Measurements from ENCODE around the gene LALBA. TPM values are rescaled to one million over a fixed set of nuclear protein-coding genes. Genes with fewer than 3 reads are reported as not detected.

LALBA gene
- total and polyA plus RNA-seq, 9 of the 15 experiments (the other 6 are each of a cell fraction or from before 2014, with no cell fraction given), result 0.21 TPM; not detected in 8

- no peak overlapping the region for H3K27ac ChIP-seq (ENCODE audit: extremely low read depth, low read depth, low read length)
- no peak overlapping the region for H2AFZ ChIP-seq (ENCODE audit: low read depth, low read length)
- ATAC-seq, result no peak
- H3K79me2 ChIP-seq (ENCODE audit: control insufficient read depth, insufficient read depth, low read length), result no peaks in the 10 kb centered on the region
- ChIA-PET CTCF (ENCODE audit: low intra/inter-chr PET ratio) (no interaction called here), POLR2A (no interaction called here)
- H3K4me2 ChIP-seq (ENCODE audit: insufficient read depth, low read length), result no peak overlapping the region
- FAIRE-seq, result no peak
- H3K36me3 ChIP-seq (ENCODE audit: control insufficient read depth, insufficient read depth, low read length), result no peaks in the 10 kb centered on the region
- 0 out of 5 replicates have a peak, but pooled peaks cover 0 to 3% of the 10 kb centered on the region in 2 experiments for H3K27me3 ChIP-seq (ENCODE audit: control insufficient read depth in 2 of 2, insufficient read depth in 2 of 2, low read length in 2 of 2)
- no peak overlapping the region for H3K9ac ChIP-seq (ENCODE audit: insufficient read depth in 1 of 2, low read depth in 2 of 2, low read length in 2 of 2)
- no peaks in the 10 kb centered on the region for H4K20me1 ChIP-seq (replicated peaks; ENCODE audit: control insufficient read depth, insufficient read depth, low read length)
- TF ChIP-seq CBX3 (IDR thresholded peaks at IDR 0.05; ENCODE audit: borderline replicate concordance in 1 of 2, low read length in 2 of 2) (no peak), ATF3 (IDR thresholded peaks at IDR 0.05) (peak; percentile 39; the same call in 1 of the 2 replicates), ATF3 (CRISPR knock-in tag; conservative IDR thresholded peaks at IDR 0.05) (no peak), CEBPG (CRISPR knock-in tag; IDR thresholded peaks at IDR 0.05) (no peak), CEBPG (tag; conservative IDR thresholded peaks at IDR 0.05 in 1 of 2, IDR thresholded peaks at IDR 0.05 in 1 of 2) (peak; percentile 8 to 81; a peak in 2 of 4 replicates)
- BruUV-seq (replicated peaks), result no TSS peak
- 8% methylated on average over 2 of the region's 2 CpGs for WGBS (ENCODE audit: insufficient coverage, low coverage, missing lambda C conversion rate)
- DNase-seq (ENCODE audit: extremely low read depth in 1 of 4, low spot score in 3 of 4), result no peak
- in situ Hi-C loops (cut with MboI) (no loop called here), intact Hi-C loops (cut with micrococcal nuclease) (no loop called here)
- no peaks in the 10 kb centered on the region for H3K9me3 ChIP-seq (replicated peaks; ENCODE audit: control insufficient read depth, insufficient read depth, low read depth, low read length)
- no peak overlapping the region for H3K4me3 ChIP-seq
- no peaks in the 10 kb centered on the region for H3K9me1 ChIP-seq (ENCODE audit: control insufficient read depth, insufficient read depth, low read length)
- no peaks in the 10 kb centered on the region for H3K4me1 ChIP-seq (replicated peaks in 1 of 2; ENCODE audit: control insufficient read depth in 2 of 2, insufficient read depth in 2 of 2, low read length in 2 of 2)
Observed at GRCh38 chr12:48592591-48593086, 22.8 kb upstream of the LALBA start.
